Motor neuron (in vitro differentiated cells): Measurements from ENCODE around the gene TUBGCP3. TPM values are rescaled to one million over a fixed set of nuclear protein-coding genes. Genes with fewer than 3 reads are reported as not detected.

ENCODE experiments used
- ATAC-seq, 8 experiments: fragments of 200-7000 bp; cut with Tn5 transposase; replicated peaks in 6 of 8; 2 replicates each; pipeline ENCODE4 v1.8.0; 2021; ENCODE audit warnings: mild to moderate bottlenecking in 8 of 8, moderate library complexity in 8 of 8
- H3K27ac ChIP-seq, 2 donors: fragments of 250-450 bp; sonication (Bioruptor Pico); 2 replicates each; pipeline ENCODE4 v1.9.0; 2021; ENCODE audit warnings: antibody characterized with exemption in 2 of 2, mild to moderate bottlenecking in 2 of 2, moderate library complexity in 1 of 2
- H3K4me1 ChIP-seq, 2 donors: fragments of 250-450 bp; sonication (Bioruptor Pico); replicated peaks in 1 of 2; 2 replicates each; pipeline ENCODE4 v1.6.1; 2021; ENCODE audit warnings: antibody characterized with exemption in 2 of 2, mild to moderate bottlenecking in 2 of 2, moderate library complexity in 1 of 2
- H3K4me3 ChIP-seq, 5 donors: fragments of 250-450 bp; sonication (Bioruptor Pico); 2 replicates each; pipeline ENCODE4 v1.9.0; 2021; ENCODE audit warnings: antibody characterized with exemption in 5 of 5, mild to moderate bottlenecking in 5 of 5, moderate library complexity in 4 of 5
- WGBS, 10 experiments: fragments of 450-650 bp; shearing (Covaris generic); methylation state at CpG; one replicate each; pipeline ENCODE4 v1.0.0; 2022; 5-methylcytosine and 5-hydroxymethylcytosine counted together
- in situ Hi-C, 9 experiments: fragments of 400-800 bp; cut with MboI; loops; one replicate each; pipeline ENCODE4 v1.15.0; 2021; ENCODE audit warnings: low sequenced_read_pairs in 9 of 9, low pct_unique_long_range_greater_than_20kb in 2 of 9; ENCODE audit not compliant: unreplicated experiment in 9 of 9
- total RNA-seq, 8 experiments: library from RNA; unstranded; fragments of 300-600 nt; gene quantifications; 2 replicates each; pipeline versions ENCODE4 v1.2.3 to v1.2.4, GENCODE V29; 2022

The TUBGCP3 gene
- total RNA-seq, 8 experiments from 2014 or later, result 11.9 to 39.9 (median 18.1) TPM

- Histone ChIP-seq H3K4me3 (no peak overlapping the region), H3K4me1 (peaks cover 7 to 25% of the 10 kb centered on the region in 2 donors), H3K27ac (no peak overlapping the region)
- in situ Hi-C loops, result loop anchor here (10.0 to 25.0 kb wide), 5 partner anchors 386 to 986 kb away; partner anchors contain the start of gene SOX1 (in 4 of the 9)
- 7 to 88% (median 70%) methylated on average over 1 to 11 of the region's 27 CpGs; no CpG with 5 or more reads in 4 of the 10 experiments for WGBS, 10 experiments
- ATAC-seq, result no peak
Measured at GRCh38 chr13:112447761-112448603, 140.0 kb downstream of the TUBGCP3 start.

GRCh38 chr13:112447306-112447705 lies 140.6 kb downstream of the TUBGCP3 start:
- in situ Hi-C loops, result loop anchor here (10.0 to 25.0 kb wide), 5 partner anchors 385 to 985 kb away; partner anchors contain the start of gene SOX1 (in 4 of the 9)
- Histone ChIP-seq H3K4me3 (no peak overlapping the region), H3K27ac (no peak overlapping the region), H3K4me1 (peaks cover 7 to 28% of the 10 kb centered on the region in 2 donors)
- no peak for ATAC-seq
- WGBS, 10 experiments, result 0 to 100% (median 80%) methylated on average over 1 of the region's 2 CpGs; no CpG with 5 or more reads in 5 of the 10 experiments

DNA sequence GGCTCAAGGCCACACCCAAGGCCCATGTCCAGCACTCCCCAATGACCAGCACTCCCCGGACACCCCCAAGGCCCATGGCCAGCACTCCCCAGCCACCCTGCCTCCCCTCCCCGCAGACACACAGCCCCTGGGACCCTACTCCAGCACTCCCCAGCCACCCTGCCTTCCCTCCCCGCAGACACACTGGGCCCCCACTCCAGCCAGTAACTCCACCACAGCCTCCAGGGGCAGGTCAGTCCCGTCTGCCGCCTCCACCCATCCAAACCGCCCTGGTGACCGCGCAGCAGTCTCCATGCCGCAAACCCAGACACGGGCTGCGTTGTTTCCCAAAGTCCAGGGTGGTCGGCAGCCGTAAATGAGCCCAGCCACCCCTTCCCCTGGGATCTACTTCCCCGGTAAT lies 141.1 kb downstream of the TUBGCP3 start:
- Histone ChIP-seq H3K4me1 (peaks cover 7 to 28% of the 10 kb centered on the region in 2 donors), H3K4me3 (no peak overlapping the region), H3K27ac (no peak overlapping the region)
- ATAC-seq, result no peak
- in situ Hi-C loops, result loop anchor here (10.0 to 25.0 kb wide), 5 partner anchors 385 to 985 kb away; partner anchors contain the start of gene SOX1 (in 4 of the 9)
- WGBS, 10 experiments, result 33 to 97% (median 80%) methylated on average over 1 to 5 of the region's 14 CpGs; no CpG with 5 or more reads in 7 of the 10 experiments

DNA sequence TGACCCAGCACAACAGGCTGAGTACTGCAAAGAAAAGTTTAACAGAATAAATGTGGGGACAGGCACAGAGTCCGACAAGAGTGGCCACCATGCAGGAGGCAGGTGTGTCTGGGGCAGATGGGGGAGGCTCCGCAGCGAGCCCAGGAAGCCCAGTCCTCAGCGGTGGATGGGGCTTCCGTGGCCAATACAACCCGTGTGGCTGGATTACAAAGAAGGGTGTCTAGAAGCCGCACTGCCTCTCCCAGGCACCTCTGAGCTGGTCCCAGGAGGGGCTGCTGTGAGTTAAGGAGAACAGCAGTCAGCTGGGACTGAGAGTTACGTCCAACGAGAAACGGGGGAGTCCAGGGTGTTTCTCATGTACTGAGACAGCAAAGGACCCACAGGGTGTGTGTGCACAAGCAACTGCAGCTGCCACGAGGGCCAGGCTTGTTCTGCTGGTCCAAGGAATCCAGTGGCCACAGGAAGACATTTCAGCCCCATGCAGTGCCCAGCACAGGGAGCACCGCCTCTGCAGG lies 141.5 kb downstream of the TUBGCP3 start:
- WGBS, 10 experiments, result 21 to 85% (median 74%) methylated on average over 2 to 5 of the region's 12 CpGs; no CpG with 5 or more reads in 6 of the 10 experiments
- Histone ChIP-seq H3K4me3 (no peak overlapping the region), H3K4me1 (peaks cover 7 to 26% of the 10 kb centered on the region in 2 donors), H3K27ac (no peak overlapping the region)
- no peak for ATAC-seq
- in situ Hi-C loops, result loop anchor here (10.0 to 25.0 kb wide), 5 partner anchors 384 to 984 kb away; partner anchors contain the start of gene SOX1 (in 4 of the 9)

DNA sequence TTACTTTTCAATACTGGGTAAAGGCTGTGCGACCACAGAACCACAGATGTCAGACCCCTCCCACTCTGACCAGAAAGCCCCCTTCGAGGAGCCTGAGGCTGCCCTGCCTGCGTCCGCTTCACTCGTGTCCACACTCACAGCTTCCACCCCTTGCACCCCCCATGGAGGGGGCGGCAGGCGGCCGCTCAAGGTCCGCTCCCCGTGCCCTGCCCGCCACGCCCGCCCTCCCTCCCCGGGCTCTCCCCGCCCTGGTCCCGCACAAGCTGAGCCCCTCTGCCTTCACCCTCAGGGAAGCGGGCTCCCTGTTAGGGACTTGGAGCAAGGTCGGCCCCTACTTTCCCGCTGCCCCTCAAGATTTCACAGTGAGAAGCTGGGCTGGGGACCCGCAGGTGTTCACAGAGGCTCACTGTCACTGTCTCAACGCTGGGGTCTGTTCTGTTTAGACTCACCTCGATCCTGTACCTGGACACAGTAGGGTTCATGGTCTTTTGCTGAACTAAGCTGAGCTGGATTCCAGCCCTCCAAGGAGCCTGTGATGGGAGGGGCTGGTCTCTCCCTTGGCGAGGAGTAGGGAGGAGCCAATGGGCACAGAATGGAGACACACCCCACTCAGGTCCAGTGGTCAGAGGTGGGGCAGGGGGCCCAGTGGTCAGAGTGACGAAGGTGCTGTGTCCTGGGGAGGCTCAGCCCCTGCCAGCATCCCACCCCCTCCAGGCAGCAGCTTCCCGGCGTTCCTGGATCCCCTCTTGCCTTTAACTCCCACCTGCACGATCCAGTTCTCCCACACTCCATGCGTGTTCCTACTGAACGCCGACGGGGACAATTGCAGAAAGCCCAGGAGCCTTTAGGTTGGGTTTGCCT lies 142.3 kb downstream of the TUBGCP3 start:
- Histone ChIP-seq H3K4me1 (peaks cover 6 to 18% of the 10 kb centered on the region in 2 donors), H3K4me3 (no peak overlapping the region), H3K27ac (no peak overlapping the region)
- ATAC-seq, result peak in 1 of 8 experiments; percentile 12
- in situ Hi-C loops, result loop anchor here (10.0 to 25.0 kb wide), 5 partner anchors 383 to 983 kb away; partner anchors contain the start of gene SOX1 (in 4 of the 9)
- WGBS, 10 experiments, result 20 to 60% (median 40%) methylated on average over 1 to 3 of the region's 31 CpGs; no CpG with 5 or more reads in 4 of the 10 experiments

GRCh38 chr13:112444416-112445399 lies 143.2 kb downstream of the TUBGCP3 start:
- H3K27ac ChIP-seq, result no peak overlapping the region
- H3K4me1 ChIP-seq, result peaks cover 0 to 12% of the 10 kb centered on the region in 2 donors
- no peak overlapping the region for H3K4me3 ChIP-seq
- ATAC-seq, result no peak
- in situ Hi-C loops, result loop anchor here (10.0 to 25.0 kb wide), 5 partner anchors 382 to 982 kb away; partner anchors contain the start of gene SOX1 (in 4 of the 9)
- 31 to 100% (median 83%) methylated on average over 2 to 8 of the region's 42 CpGs; no CpG with 5 or more reads in 6 of the 10 experiments for WGBS, 10 experiments

DNA sequence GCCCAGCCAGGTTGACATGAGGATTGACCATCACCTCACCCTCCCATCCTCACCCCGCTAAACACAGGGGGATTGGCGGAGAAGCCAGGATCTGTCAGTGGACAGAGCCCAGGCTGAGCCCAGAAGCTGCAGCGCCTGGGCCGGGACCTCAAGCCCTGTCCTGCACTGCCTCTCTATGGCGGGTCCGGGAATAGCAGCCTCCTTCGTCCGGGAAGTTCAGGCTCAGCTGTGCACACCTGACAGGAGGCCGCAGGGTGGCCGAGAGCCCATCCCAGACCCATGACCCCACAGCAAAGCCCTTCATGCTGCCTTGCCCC lies 144.0 kb downstream of the TUBGCP3 start:
- no peak overlapping the region for H3K4me3 ChIP-seq
- H3K4me1 ChIP-seq, result peaks cover 0 to 16% of the 10 kb centered on the region in 2 donors
- 0% methylated on average over 3 of the region's 10 CpGs; no CpG with 5 or more reads in 9 of the 10 experiments for WGBS, 10 experiments
- in situ Hi-C loops, result loop anchor here (10.0 to 25.0 kb wide), 5 partner anchors 382 to 982 kb away; partner anchors contain the start of gene SOX1 (in 4 of the 9)
- no peak overlapping the region for H3K27ac ChIP-seq
- peak; percentile 72 to 97 (median 94) for ATAC-seq

- 0 to 81% (median 30%) methylated on average over 1 to 14 of the region's 31 CpGs; no CpG with 5 or more reads in 2 of the 10 experiments for WGBS, 10 experiments
- peaks cover 0 to 16% of the 10 kb centered on the region in 2 donors for H3K4me1 ChIP-seq
- in situ Hi-C loops, result loop anchor here (10.0 to 25.0 kb wide), 5 partner anchors 381 to 981 kb away; partner anchors contain the start of gene SOX1 (in 4 of the 9)
- ATAC-seq, result peak; percentile 59 to 87 (median 80)
- no peak overlapping the region for H3K4me3 ChIP-seq
- no peak overlapping the region for H3K27ac ChIP-seq
Measured at GRCh38 chr13:112443191-112443994, 144.6 kb downstream of the TUBGCP3 start.

DNA sequence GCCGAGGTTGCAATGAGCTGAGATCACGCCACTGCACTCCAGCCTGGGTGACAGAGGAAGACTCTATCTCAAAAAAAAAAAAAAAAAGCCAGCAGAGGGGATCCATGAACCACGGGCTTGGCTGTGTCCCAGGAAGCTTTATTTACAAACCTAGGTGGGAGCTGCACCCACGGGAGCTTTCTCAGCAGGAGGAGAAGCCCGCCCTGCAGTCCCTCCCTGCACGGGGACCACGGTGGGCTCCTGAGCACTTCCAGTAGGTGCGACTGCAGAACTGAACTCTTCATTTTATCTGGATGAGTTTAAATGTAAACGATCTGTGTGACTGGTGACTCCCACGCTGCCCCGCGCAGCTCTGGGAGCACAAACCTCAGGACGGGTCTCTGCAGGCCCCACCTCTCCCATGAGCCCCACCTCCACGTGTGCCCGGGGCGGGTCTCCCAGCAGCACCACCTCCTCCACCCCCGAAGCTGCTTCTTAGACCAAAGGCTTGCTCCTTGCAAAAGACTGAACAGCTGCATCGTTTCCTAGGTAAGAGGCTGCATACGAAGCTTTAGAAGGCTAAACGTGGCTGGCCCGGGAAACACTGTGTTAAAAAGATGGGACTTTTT lies 145.4 kb downstream of the TUBGCP3 start:
- WGBS, 10 experiments, result 18 to 90% (median 60%) methylated on average over 1 to 10 of the region's 21 CpGs; no CpG with 5 or more reads in 1 of the 10 experiments
- ATAC-seq, result peak in 1 of 8 experiments; percentile 21
- peaks cover 0 to 16% of the 10 kb centered on the region in 2 donors for H3K4me1 ChIP-seq
- in situ Hi-C loops, result loop anchor here (10.0 to 25.0 kb wide), 5 partner anchors 380 to 980 kb away; partner anchors contain the start of gene SOX1 (in 4 of the 9)
- H3K27ac ChIP-seq, result no peak overlapping the region
- no peak overlapping the region for H3K4me3 ChIP-seq

DNA sequence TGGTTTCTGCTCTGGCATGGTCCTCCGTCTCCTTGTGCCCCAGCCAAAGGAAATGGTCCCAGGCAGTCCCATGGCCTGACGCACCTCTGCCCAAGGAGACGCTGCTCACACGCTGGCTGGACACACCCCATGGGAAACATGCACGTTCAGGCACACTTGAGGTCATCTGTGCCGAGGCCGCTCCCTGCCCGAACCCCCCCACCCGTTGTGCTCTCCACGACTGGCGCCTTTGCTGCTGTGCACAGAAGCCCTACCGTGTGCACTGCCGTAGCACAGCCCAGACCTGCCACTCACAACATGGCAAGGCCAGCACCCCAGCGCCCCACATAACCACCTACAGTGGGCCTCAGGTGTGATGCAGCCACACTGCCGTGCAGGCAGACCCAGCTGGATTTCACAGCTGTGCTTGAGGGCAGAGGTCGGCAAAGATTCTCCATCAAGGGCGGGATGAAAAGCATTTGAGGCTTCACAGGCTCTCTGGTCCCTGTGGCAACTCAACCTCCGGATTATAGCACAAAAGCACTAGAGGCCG lies 146.1 kb downstream of the TUBGCP3 start:
- WGBS, 10 experiments, result 30 to 100% (median 83%) methylated on average over 1 to 5 of the region's 19 CpGs; no CpG with 5 or more reads in 4 of the 10 experiments

More for the DNA sequence above, 146.1 kb downstream of the TUBGCP3 start:
- Histone ChIP-seq H3K4me1 (peaks cover 0 to 16% of the 10 kb centered on the region in 2 donors), H3K4me3 (no peak overlapping the region), H3K27ac (no peak overlapping the region)
- ATAC-seq, result no peak
- in situ Hi-C loops, result loop anchor here (10.0 to 25.0 kb wide), 5 partner anchors 380 to 980 kb away; partner anchors contain the start of gene SOX1 (in 4 of the 9)
